ENCODE measurements around the gene MSN.

The MSN gene

GRCh38 chrX:65783746-65784145 lies 116.3 kb downstream of the MSN start:
- no peak for DNase-seq

More at GRCh38 chrX:65783746-65784145, 116.3 kb downstream of the MSN start:
- no peaks in the 10 kb centered on the region for H3F3A ChIP-seq (ENCODE audit: insufficient read depth, low read length)
- H3K4me2 ChIP-seq (ENCODE audit: low read depth, low read length) = no peak overlapping the region
- H3K27ac ChIP-seq (ENCODE audit: low read length) = no peak overlapping the region
- H3K9me2 ChIP-seq (replicated peaks; ENCODE audit: insufficient read depth, low read length) = no peaks in the 10 kb centered on the region
- no peak overlapping the region for H3K9ac ChIP-seq (ENCODE audit: low read length)
- H2AFZ ChIP-seq (ENCODE audit: low read length) = no peak overlapping the region
- H4K20me1 ChIP-seq (ENCODE audit: insufficient read depth, low read length) = no peaks in the 10 kb centered on the region
- no peak overlapping the region for H3K4me3 ChIP-seq (ENCODE audit: low read length)
- no peak for TF ChIP-seq EZH2phosphoT487 (IDR thresholded peaks at IDR 0.05; ENCODE audit: low read length)
- no peak for TF ChIP-seq CTCF (IDR thresholded peaks at IDR 0.05; ENCODE audit: low read length)
- no peak for TF ChIP-seq EZH2 (optimal IDR thresholded peaks at IDR 0.05; ENCODE audit: low read depth, low read length)
- no peaks in the 10 kb centered on the region for H3K9me3 ChIP-seq (replicated peaks; ENCODE audit: insufficient read depth, low read length)
- H3K36me3 ChIP-seq (replicated peaks; ENCODE audit: insufficient read depth, low read length) = no peaks in the 10 kb centered on the region
- no peaks in the 10 kb centered on the region for H3K4me1 ChIP-seq (ENCODE audit: low read length)
- H3K27me3 ChIP-seq (replicated peaks; ENCODE audit: insufficient read depth, low read length) = no peaks in the 10 kb centered on the region
- no peaks in the 10 kb centered on the region for H3K79me2 ChIP-seq (ENCODE audit: low read length)

All from MM.1S (cell line).